ENCODE results near the gene HS2ST1. TPM values are rescaled to one million over a fixed set of nuclear protein-coding genes. Genes with fewer than 3 reads are reported as not detected.
A peak's percentile ranks its signal among the peaks of the same experiment; 100 is the strongest.

Gene HS2ST1
- total and polyA plus RNA-seq, 11 donors = 3.4 to 20.3 (median 13.6) TPM

DNA sequence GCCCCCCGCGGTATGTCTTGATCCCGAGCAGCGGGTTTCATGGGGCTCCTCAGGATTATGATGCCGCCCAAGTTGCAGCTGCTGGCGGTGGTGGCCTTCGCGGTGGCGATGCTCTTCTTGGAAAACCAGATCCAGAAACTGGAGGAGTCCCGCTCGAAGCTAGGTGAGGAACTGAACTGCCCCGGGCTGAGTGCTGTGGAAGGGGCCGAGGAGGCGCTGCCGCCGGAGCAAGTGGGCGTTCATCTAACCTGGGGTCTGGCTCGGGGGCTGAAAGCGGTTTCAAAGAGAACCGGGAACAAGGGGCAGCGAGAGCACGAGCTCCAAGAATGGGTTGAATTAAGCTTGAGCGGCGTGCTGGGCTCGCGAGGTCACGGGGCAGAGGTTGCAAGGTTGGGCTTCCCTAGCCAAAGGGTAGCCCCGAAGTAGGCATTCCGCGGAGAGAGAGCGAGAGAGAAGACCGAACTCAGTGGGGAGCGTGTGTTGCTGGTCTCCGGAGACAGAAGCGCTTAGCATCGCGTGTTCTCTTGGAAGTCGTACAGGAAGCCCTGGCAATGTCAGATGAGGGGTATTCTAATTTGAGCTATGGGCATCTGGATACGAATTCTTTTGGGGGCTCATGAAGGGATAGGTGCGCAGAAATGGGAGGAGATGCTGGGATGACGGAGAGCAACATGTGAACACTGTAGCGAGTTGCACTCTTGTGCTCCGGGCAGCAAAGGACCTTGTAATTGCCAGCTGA lies 732 bp downstream of the HS2ST1 start:
- H3K36me3 ChIP-seq = peaks cover 0 to 3% (median 0%) of the 10 kb centered on the region in 9 donors
- H3K4me1 ChIP-seq = peaks cover 3 to 38% (median 26%) of the 10 kb centered on the region in 12 donors
- H3K27ac ChIP-seq = peak overlapping the region; percentile 46 to 96 (median 84)
- no peaks in the 10 kb centered on the region for H3K9me3 ChIP-seq
- DNase-seq = peak; percentile 47 to 69 (median 51)
- WGBS, 4 donors = 0 to 1% (median 0%) methylated on average over 42 to 43 of the region's 43 CpGs
- intact Hi-C loops (cut with DNase I) = loop anchor here in 7 of 10 donors (1.0 to 10.0 kb wide), 6 partner anchors 37 to 420 kb away; partner anchors contain the start of gene SH3GLB1 (in 7 of the 7)
- peak; percentile 11 to 51 (median 46) for ATAC-seq
- peak overlapping the region; percentile 60 to 95 (median 84) for H3K4me3 ChIP-seq
- TF ChIP-seq, protein P1, sequence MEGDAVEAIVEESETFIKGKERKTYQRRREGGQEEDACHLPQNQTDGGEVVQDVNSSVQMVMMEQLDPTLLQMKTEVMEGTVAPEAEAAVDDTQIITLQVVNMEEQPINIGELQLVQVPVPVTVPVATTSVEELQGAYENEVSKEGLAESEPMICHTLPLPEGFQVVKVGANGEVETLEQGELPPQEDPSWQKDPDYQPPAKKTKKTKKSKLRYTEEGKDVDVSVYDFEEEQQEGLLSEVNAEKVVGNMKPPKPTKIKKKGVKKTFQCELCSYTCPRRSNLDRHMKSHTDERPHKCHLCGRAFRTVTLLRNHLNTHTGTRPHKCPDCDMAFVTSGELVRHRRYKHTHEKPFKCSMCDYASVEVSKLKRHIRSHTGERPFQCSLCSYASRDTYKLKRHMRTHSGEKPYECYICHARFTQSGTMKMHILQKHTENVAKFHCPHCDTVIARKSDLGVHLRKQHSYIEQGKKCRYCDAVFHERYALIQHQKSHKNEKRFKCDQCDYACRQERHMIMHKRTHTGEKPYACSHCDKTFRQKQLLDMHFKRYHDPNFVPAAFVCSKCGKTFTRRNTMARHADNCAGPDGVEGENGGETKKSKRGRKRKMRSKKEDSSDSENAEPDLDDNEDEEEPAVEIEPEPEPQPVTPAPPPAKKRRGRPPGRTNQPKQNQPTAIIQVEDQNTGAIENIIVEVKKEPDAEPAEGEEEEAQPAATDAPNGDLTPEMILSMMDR (IDR thresholded peaks at IDR 0.05) = no peak
- no peak for TF ChIP-seq POLR2A (IDR thresholded peaks at IDR 0.05)
- no peaks in the 10 kb centered on the region for H3K27me3 ChIP-seq

DNA sequence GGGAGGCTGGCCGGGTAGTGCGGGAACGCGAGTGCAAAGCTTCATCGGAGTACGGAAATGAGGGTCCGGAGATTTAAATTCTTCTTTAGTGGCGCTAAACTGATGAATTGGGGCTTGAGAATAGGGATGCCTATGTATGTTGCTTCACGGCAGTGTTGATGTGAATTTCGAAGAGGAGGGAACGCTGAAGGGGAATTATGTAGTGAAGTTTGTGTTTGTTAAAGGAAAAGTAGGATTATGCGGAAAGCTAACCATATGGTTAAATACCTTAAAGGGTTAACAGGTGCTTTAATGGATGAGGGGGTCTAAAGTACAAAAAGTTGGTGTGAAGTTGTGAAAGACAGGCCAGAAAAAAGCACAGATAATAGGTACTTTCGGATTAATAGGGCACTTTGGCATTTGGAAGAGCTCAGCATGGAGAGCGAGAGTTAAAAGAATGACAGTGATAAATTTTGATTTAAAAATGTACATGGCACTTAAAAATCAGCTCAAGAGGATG lies 1.4 kb downstream of the HS2ST1 start:
- DNase-seq (no peak), ATAC-seq (no peak)
- no peaks in the 10 kb centered on the region for H3K36me3 ChIP-seq
- 4 to 6% (median 5%) methylated on average over 14 of the region's 14 CpGs for WGBS, 4 donors
- peak overlapping the region; percentile 60 to 95 (median 84) for H3K4me3 ChIP-seq
- peaks cover 3 to 38% (median 26%) of the 10 kb centered on the region in 12 donors for H3K4me1 ChIP-seq
- H3K27ac ChIP-seq = peak overlapping the region in 11 of 12 donors; percentile 74 to 96 (median 86)
- no peaks in the 10 kb centered on the region for H3K9me3 ChIP-seq
- TF ChIP-seq, protein P1 (IDR thresholded peaks at IDR 0.05) = no peak
- no peak for TF ChIP-seq POLR2A (IDR thresholded peaks at IDR 0.05)
- H3K27me3 ChIP-seq = no peaks in the 10 kb centered on the region
- intact Hi-C loops (cut with DNase I) = loop anchor here in 7 of 10 donors (2.0 to 10.0 kb wide), 5 partner anchors 37 to 419 kb away; partner anchors contain the start of gene SH3GLB1 (in 7 of the 7)

DNA sequence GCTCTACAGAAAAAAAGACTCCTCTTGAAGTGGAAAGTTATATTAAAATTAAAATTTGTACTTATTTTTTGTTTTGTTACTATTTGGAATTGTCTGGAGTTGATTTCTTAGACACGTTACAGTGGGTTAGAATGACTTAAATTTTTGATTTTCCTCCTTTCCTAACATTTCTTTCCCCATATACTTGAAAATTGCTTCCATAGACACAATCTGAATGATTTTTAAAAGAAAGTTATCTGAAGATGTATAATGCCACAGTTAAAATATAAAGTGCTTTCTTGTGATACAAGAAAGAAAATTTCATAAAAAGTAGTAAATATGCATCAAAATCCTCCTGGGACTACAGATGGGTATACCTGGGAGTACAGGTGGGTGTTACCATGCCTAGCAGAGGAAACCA lies 2.3 kb downstream of the HS2ST1 start:
- Histone ChIP-seq H3K27ac (no peak overlapping the region), H3K4me1 (peaks cover 3 to 30% (median 21%) of the 10 kb centered on the region in 12 donors), H3K36me3 (no peaks in the 10 kb centered on the region), H3K27me3 (no peaks in the 10 kb centered on the region), H3K4me3 (peak overlapping the region in 2 of 12 donors; percentile 74 to 85), H3K9me3 (peaks cover 0 to 5% (median 0%) of the 10 kb centered on the region in 12 donors)
- no peak for DNase-seq
- 91 to 95% (median 95%) methylated on average over 1 of the region's 1 CpG for WGBS, 4 donors
- intact Hi-C loops (cut with DNase I) = loop anchor here in 6 of 10 donors (5.0 to 10.0 kb wide), 4 partner anchors 36 to 418 kb away; partner anchors contain the start of gene SH3GLB1 (in 6 of the 6)
- TF ChIP-seq, protein P1 (IDR thresholded peaks at IDR 0.05) = no peak
- no peak for TF ChIP-seq POLR2A (IDR thresholded peaks at IDR 0.05)
- ATAC-seq = no peak

DNA sequence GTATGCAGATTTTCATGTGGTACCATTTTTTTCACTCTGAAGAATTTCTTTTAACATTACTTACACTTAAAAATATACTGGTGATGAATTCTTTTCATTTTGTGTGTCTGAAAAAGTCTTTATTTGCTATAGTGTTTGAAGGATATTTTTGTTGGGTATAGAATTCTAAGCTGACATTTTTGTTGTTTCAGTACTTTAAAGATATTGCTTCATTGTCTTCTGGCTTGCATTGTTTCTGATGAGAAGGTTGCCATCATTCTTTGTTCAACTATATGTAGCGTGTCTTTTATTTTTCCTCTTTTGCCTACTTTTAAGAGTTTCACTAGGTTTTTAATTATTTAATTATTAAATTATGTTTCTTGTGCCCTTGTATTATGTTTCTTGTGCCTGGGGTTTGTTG lies 8.0 kb downstream of the HS2ST1 start:
- H3K27me3 ChIP-seq = no peaks in the 10 kb centered on the region
- H3K36me3 ChIP-seq = no peaks in the 10 kb centered on the region
- intact Hi-C loops (cut with DNase I) = no loop called here
- TF ChIP-seq POLR2A (IDR thresholded peaks at IDR 0.05) = no peak
- TF ChIP-seq, protein P1 (IDR thresholded peaks at IDR 0.05) = no peak
- 97 to 100% (median 99%) methylated on average over 1 of the region's 1 CpG for WGBS, 4 donors
- ATAC-seq (no peak), DNase-seq (no peak)
- H3K4me1 ChIP-seq = no peaks in the 10 kb centered on the region
- peaks cover 0 to 25% (median 7%) of the 10 kb centered on the region in 12 donors for H3K9me3 ChIP-seq
- H3K27ac ChIP-seq = no peak overlapping the region
- H3K4me3 ChIP-seq = no peak overlapping the region
